Upper lobe of left lung (tissue), 4 donors: ENCODE results near the gene MRPS23.
A peak's percentile ranks its signal among the peaks of the same experiment; 100 is the strongest.

ENCODE experiments used
- CTCF ChIP-seq, 6 experiments: fragments of 450-650 bp in 4 of 6; fragments of 200-600 bp in 2 of 6; sonication (generic) in 2 of 6; IDR thresholded peaks; one replicate each; pipeline ENCODE4 v1.5.1; 2016 to 2019; ENCODE audit warnings: antibody characterized with exemption in 6 of 6
- EP300 ChIP-seq, 4 donors: sonication (generic); formaldehyde crosslinking; IDR thresholded peaks; one replicate each; pipeline ENCODE4 v1.5.1; 2017; ENCODE audit warnings: antibody characterized with exemption in 4 of 4, control low read depth in 2 of 4
- POLR2A ChIP-seq, 4 donors: fragments of 450-650 bp; IDR thresholded peaks; one replicate each; pipeline ENCODE4 v1.5.1; 2016 to 2017; ENCODE audit warnings: antibody characterized with exemption in 4 of 4, mild to moderate bottlenecking in 2 of 4
- POLR2AphosphoS5 ChIP-seq, 2 donors: sonication (generic); formaldehyde crosslinking; IDR thresholded peaks; one replicate each; pipeline ENCODE4 v1.5.1; 2017; ENCODE audit warnings: antibody characterized with exemption in 2 of 2

- TF ChIP-seq CTCF (IDR thresholded peaks at IDR 0.05) (no peak), POLR2A (IDR thresholded peaks at IDR 0.05) (peak in 2 of 4 donors; percentile 14 to 55), POLR2AphosphoS5 (IDR thresholded peaks at IDR 0.05) (peak in 1 of 2 donors; percentile 40), EP300 (IDR thresholded peaks at IDR 0.05) (no peak)
Observed at GRCh38 chr17:57861790-57862693, 12.2 kb upstream of the MRPS23 start.
